A673 (cell line): Measurements from ENCODE around the gene IL17REL. TPM values are rescaled to one million over a fixed set of nuclear protein-coding genes. Genes with fewer than 3 reads are reported as not detected.

Source experiments
- BruUV-seq: library from RNA; stranded (reverse); fragments of 400-500 nt; replicated peaks from 2 replicates; lab custom pipeline; 2021; lab: Mats Ljungman, UMichigan
- CTCF ChIA-PET: fragments of 300-600 bp; sonication (Branson Sonifier 250); formaldehyde crosslinking; loops from one replicate; lab custom pipeline; 2022; ENCODE audit warnings: antibody characterized with exemption; lab: Charles Lee
- POLR2A ChIA-PET: fragments of 300-600 bp; sonication (Branson Sonifier 250); formaldehyde crosslinking; loops from one replicate; lab custom pipeline; 2022; ENCODE audit warnings: antibody characterized with exemption; ENCODE audit not compliant: low non-redundant PET; lab: Charles Lee
- DNase-seq: peaks from one replicate; pipeline ENCODE4 v3.0.0-alpha.2; 2015; ENCODE audit warnings: low spot score
- H3K27ac ChIP-seq: fragments of 200-600 bp; sonication (generic); 2 replicates; pipeline ENCODE4 v1.5.1; 2016; ENCODE audit warnings: mixed run types, low read depth, mild to moderate bottlenecking, mixed read lengths, antibody characterized with exemption, low read length; ENCODE audit not compliant: poor library complexity, severe bottlenecking
- H3K27me3 ChIP-seq: fragments of 200-600 bp; sonication (generic); replicated peaks from 2 replicates; pipeline ENCODE4 v1.6.1; 2017; ENCODE audit warnings: mixed run types, low read depth, mild to moderate bottlenecking, mixed read lengths, antibody characterized with exemption, low read length; ENCODE audit not compliant: insufficient read depth, poor library complexity
- H3K36me3 ChIP-seq: fragments of 200-600 bp; sonication (generic); 2 replicates; pipeline ENCODE4 v1.6.1; 2016; ENCODE audit warnings: mixed run types, mild to moderate bottlenecking, mixed read lengths, antibody characterized with exemption, low read length; ENCODE audit not compliant: insufficient read depth, poor library complexity, severe bottlenecking
- H3K4me1 ChIP-seq: fragments of 200-600 bp; sonication (generic); 2 replicates; pipeline ENCODE4 v1.6.1; 2017; ENCODE audit warnings: mixed run types, mild to moderate bottlenecking, mixed read lengths, antibody characterized with exemption, low read length; ENCODE audit not compliant: insufficient read depth, poor library complexity, severe bottlenecking
- H3K4me3 ChIP-seq: fragments of 200-600 bp; sonication (generic); 2 replicates; pipeline ENCODE4 v1.5.1; 2016; ENCODE audit warnings: low read depth, mixed run types, mild to moderate bottlenecking, mixed read lengths, low read length; ENCODE audit not compliant: poor library complexity, severe bottlenecking
- H3K9me3 ChIP-seq: fragments of 200-600 bp; sonication (generic); 2 replicates; pipeline ENCODE4 v1.6.1; 2016; ENCODE audit warnings: mixed run types, low read depth, mild to moderate bottlenecking, mixed read lengths, antibody characterized with exemption, low read length; ENCODE audit not compliant: poor library complexity, severe bottlenecking
- CTCF ChIP-seq: fragments of 300-800, 200-600 bp; sonication (generic); conservative IDR thresholded peaks from 2 replicates; pipeline ENCODE4 v1.5.1; 2017; ENCODE audit warnings: low read depth, mild to moderate bottlenecking, antibody characterized with exemption, low read length, moderate library complexity, mixed read lengths
- EZH2 ChIP-seq: fragments of 200-600 bp; sonication (generic); IDR thresholded peaks from 2 replicates; pipeline ENCODE4 v1.6.1; 2017; ENCODE audit warnings: borderline replicate concordance, low read depth, mild to moderate bottlenecking, mixed read lengths, antibody characterized with exemption, low read length; ENCODE audit not compliant: poor library complexity, severe bottlenecking
- intact Hi-C: fragments of 100-400 bp; cut with micrococcal nuclease; formaldehyde crosslinking; loops from one replicate; pipeline ENCODE4 v1.10.0; 2022; ENCODE audit not compliant: unreplicated experiment
- total RNA-seq: library from RNA; stranded (reverse); gene quantifications from 2 replicates; pipeline ENCODE4 v1.2.3, GENCODE V29; 2021

IL17REL gene
- total RNA-seq, 1 experiment from 2014 or later = not detected

DNA sequence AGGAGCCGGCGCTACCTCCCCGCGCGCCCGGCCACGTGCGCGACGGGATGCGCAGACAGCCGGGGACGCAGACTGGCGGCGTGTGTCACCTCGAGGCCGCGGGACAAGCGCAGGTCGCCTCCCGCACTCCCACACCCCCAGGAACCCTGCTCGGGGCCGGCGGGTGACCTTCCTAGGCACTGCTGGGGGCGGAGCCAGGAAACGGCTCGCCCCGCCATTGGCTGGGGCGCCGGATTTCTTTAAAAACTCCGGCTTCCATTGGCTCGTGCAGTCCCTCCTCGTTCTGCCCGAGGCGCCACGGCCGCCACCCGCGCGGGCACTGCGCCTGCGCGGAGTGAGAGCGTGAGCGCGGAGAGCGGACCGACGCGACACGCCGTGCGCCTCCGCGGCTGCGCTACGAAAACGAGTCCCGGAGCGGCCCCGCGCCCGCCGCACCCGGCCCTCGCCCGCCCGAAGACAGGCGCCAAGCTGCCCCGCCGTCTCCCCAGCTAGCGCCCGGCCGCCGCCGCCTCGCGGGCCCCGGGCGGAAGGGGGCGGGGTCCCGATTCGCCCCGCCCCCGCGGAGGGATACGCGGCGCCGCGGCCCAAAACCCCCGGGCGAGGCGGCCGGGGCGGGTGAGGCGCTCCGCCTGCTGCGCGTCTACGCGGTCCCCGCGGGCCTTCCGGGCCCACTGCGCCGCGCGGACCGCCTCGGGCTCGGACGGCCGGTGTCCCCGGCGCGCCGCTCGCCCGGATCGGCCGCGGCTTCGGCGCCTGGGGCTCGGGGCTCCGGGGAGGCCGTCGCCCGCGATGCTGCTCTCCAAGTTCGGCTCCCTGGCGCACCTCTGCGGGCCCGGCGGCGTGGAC, 52.2 kb downstream of the IL17REL start, which contains the start of gene PIM3:
TSS of gene PIM3 (plus strand) at position 614 of the 846 bp plus-strand sequence. CDS start at position 790, 176 bp downstream.
- Histone ChIP-seq H3K36me3 (peaks cover 28% of the 10 kb centered on the region), H3K27ac (peak within 1 kb of the TSS; percentile 94), H3K27me3 (no peaks in the 10 kb centered on the region), H3K4me3 (peak within 1 kb of the TSS; percentile 93), H3K9me3 (no peaks in the 10 kb centered on the region), H3K4me1 (peaks cover 27% of the 10 kb centered on the region)
- TF ChIP-seq EZH2 (no peak), CTCF (no peak)
- no TSS peak for BruUV-seq
- intact Hi-C loops = no loop called here
- peak; percentile 98 for DNase-seq
- ChIA-PET POLR2A (interaction anchor here (0.6 kb wide), 2 partner anchors 11 to 24 kb away, joined by 3 to 8 read pairs; no protein-coding TSS in a partner anchor), CTCF (no interaction called here)

DNA sequence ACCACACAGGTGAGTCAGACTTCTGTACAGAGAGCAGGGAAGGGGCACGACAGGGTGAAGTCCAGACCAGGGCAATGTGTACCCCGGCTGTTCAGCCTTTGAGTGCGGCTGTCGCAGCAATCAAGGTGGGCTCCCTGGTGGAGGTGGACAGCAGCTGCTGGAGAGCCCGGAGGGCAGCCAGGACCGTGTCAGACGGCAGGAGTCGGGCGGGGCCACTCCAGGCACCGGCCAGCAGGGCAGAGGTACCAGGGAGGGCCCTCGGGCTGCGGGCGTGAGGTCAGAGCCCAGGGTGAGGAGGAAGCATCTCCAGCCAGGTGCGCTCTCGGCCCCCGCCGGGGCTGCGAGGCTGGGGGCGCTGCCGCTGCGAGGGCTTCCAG, 52.8 kb downstream of the IL17REL start:
- peaks cover 28% of the 10 kb centered on the region for H3K36me3 ChIP-seq
- H3K27me3 ChIP-seq = no peaks in the 10 kb centered on the region
- no peak for DNase-seq
- TF ChIP-seq EZH2 (no peak), CTCF (no peak)
- H3K4me3 ChIP-seq = peak overlapping the region; percentile 93
- peaks cover 27% of the 10 kb centered on the region for H3K4me1 ChIP-seq
- TSS peak; percentile 86 for BruUV-seq
- H3K9me3 ChIP-seq = no peaks in the 10 kb centered on the region
- ChIA-PET POLR2A (interaction anchor here (0.5 to 0.6 kb wide), 2 partner anchors 11 to 14 kb away, joined by 3 to 8 read pairs; no protein-coding TSS in a partner anchor), CTCF (no interaction called here)
- peak overlapping the region; percentile 94 for H3K27ac ChIP-seq
- intact Hi-C loops = no loop called here

GRCh38 chr22:49958931-49959781, 53.4 kb downstream of the IL17REL start:
- CTCF ChIA-PET = no interaction called here
- Histone ChIP-seq H3K4me3 (peak overlapping the region; percentile 93), H3K27me3 (no peaks in the 10 kb centered on the region), H3K9me3 (no peaks in the 10 kb centered on the region), H3K36me3 (peaks cover 24% of the 10 kb centered on the region), H3K27ac (peak overlapping the region; percentile 94), H3K4me1 (peaks cover 25% of the 10 kb centered on the region)
- TF ChIP-seq EZH2 = no peak
- TF ChIP-seq CTCF = no peak
- no peak for DNase-seq
- no TSS peak for BruUV-seq
- intact Hi-C loops = no loop called here
- POLR2A ChIA-PET = interaction anchor here (0.5 kb wide), 1 partner anchor 13 kb away, joined by 3 read pairs; no protein-coding TSS in a partner anchor
